Keratinocyte (primary cell): ENCODE results near the gene LPAR1. TPM values are rescaled to one million over a fixed set of nuclear protein-coding genes. Genes with fewer than 3 reads are reported as not detected.

ENCODE experiments used
- DNase-seq: peaks from one replicate; pipeline ENCODE4 v3.0.0-alpha.2; 2011; ENCODE audit warnings: low read depth, missing footprints, low spot score
- FAIRE-seq: peaks from 2 replicates; lab custom pipeline; 2011; peaks lifted over from hg19 to GRCh38; lab: Jason Lieb, UNC
- H2AFZ ChIP-seq: 2 replicates; pipeline ENCODE4 v1.6.0; 2012; ENCODE audit warnings: low read length, control low read depth, inconsistent platforms; ENCODE audit not compliant: control insufficient read depth
- H3K27ac ChIP-seq: 2 replicates; pipeline ENCODE4 v1.5.1; 2011; ENCODE audit warnings: low read length; ENCODE audit not compliant: control insufficient read depth, insufficient read depth
- H3K27me3 ChIP-seq: 3 replicates; pipeline ENCODE4 v1.6.0; 2011; ENCODE audit warnings: low read length; ENCODE audit not compliant: control insufficient read depth, insufficient read depth; ENCODE audit errors: extremely low read depth
- H3K36me3 ChIP-seq, 2 experiments: 2 replicates in 1 of 2; 3 replicates in 1 of 2; pipeline ENCODE4 v1.5.1; 2011; ENCODE audit warnings: low read length in 2 of 2, mild to moderate bottlenecking in 1 of 2; ENCODE audit not compliant: control insufficient read depth in 2 of 2, insufficient read depth in 2 of 2; ENCODE audit errors: extremely low read depth in 1 of 2
- H3K4me1 ChIP-seq: 3 replicates; pipeline ENCODE4 v1.5.1; 2011; ENCODE audit warnings: low read length; ENCODE audit not compliant: control insufficient read depth, insufficient read depth; ENCODE audit errors: extremely low read depth
- H3K4me2 ChIP-seq: 3 replicates; pipeline ENCODE4 v1.6.0; 2011; ENCODE audit warnings: low read depth, low read length; ENCODE audit not compliant: control insufficient read depth, insufficient read depth; ENCODE audit errors: extremely low read depth
- H3K4me3 ChIP-seq, 3 experiments: fragments of 200-600 bp in 1 of 3; sonication (generic) in 1 of 3; 2 replicates in 2 of 3; 3 replicates in 1 of 3; pipeline ENCODE4 v1.5.1; 2011 to 2016; ENCODE audit warnings: low read length in 3 of 3, mild to moderate bottlenecking in 3 of 3, control low read depth in 2 of 3, inconsistent platforms in 1 of 3, low read depth in 1 of 3, mixed read lengths in 1 of 3, mixed run types in 1 of 3, moderate library complexity in 1 of 3; ENCODE audit not compliant: control insufficient read depth in 2 of 3, insufficient read depth in 2 of 3; ENCODE audit errors: extremely low read depth in 1 of 3
- H3K79me2 ChIP-seq: 2 replicates; pipeline ENCODE4 v1.6.0; 2012; ENCODE audit warnings: low read length; ENCODE audit not compliant: control insufficient read depth, insufficient read depth
- H3K9ac ChIP-seq: 3 replicates; pipeline ENCODE4 v1.6.0; 2011; ENCODE audit warnings: low read length; ENCODE audit not compliant: control insufficient read depth, insufficient read depth; ENCODE audit errors: extremely low read depth
- H3K9me1 ChIP-seq: 3 replicates; pipeline ENCODE4 v1.6.0; 2011; ENCODE audit warnings: low read length; ENCODE audit not compliant: control insufficient read depth, insufficient read depth; ENCODE audit errors: extremely low read depth
- H3K9me3 ChIP-seq: 2 replicates; pipeline ENCODE4 v1.5.1; 2012; ENCODE audit warnings: low read depth, low read length; ENCODE audit not compliant: control insufficient read depth
- H4K20me1 ChIP-seq: 3 replicates; pipeline ENCODE4 v1.6.0; 2011; ENCODE audit warnings: low read length; ENCODE audit not compliant: control insufficient read depth, insufficient read depth; ENCODE audit errors: extremely low read depth
- CTCF ChIP-seq, 3 experiments: IDR thresholded peaks in 1 of 3; conservative IDR thresholded peaks in 1 of 3; optimal IDR thresholded peaks in 1 of 3; 2 replicates in 2 of 3; 3 replicates in 1 of 3; pipeline versions ENCODE3 to v1.5.1; 2011; ENCODE audit warnings: low read length in 3 of 3, mild to moderate bottlenecking in 3 of 3, moderate library complexity in 2 of 3, control low read depth in 1 of 3, inconsistent platforms in 1 of 3; ENCODE audit not compliant: insufficient read depth in 2 of 3; ENCODE audit errors: extremely low read depth in 1 of 3
- EZH2 ChIP-seq: IDR thresholded peaks from one replicate; pipeline ENCODE4 v1.6.1; 2012; ENCODE audit warnings: inconsistent platforms, mild to moderate bottlenecking, low read length, moderate library complexity
- dilution Hi-C: fragments of 300-500 bp; cut with MboI; formaldehyde crosslinking; loops from one replicate; pipeline ENCODE4 v1.7.0; 2020; ENCODE audit warnings: low sequenced_read_pairs; ENCODE audit not compliant: extremely low pct_ligation_motif_present
- polyA plus RNA-seq, 5 experiments: library from polyadenylated mRNA; depleted of rRNA in 3 of 5; stranded (reverse) in 3 of 5; stranded (forward) in 1 of 5; unstranded in 1 of 5; fragments of >200 nt; gene quantifications; 1 replicate in 1 of 5; 2 replicates in 3 of 5; 3 replicates in 1 of 5; pipeline versions ENCODE4 v1.2.1 to v1.2.3, GENCODE V29; 2011 to 2012; ENCODE audit warnings: missing spikeins in 2 of 5, low read depth in 1 of 5, low replicate concordance in 1 of 5

Gene LPAR1
- polyA plus RNA-seq, 1 donor (not counting 4 experiments of a cell fraction or from before 2014, with no cell fraction given), result 43.2 TPM

- no peak overlapping the region for H3K4me3 ChIP-seq
- no peak for DNase-seq
- H3K9ac ChIP-seq, result no peak overlapping the region
- no peak overlapping the region for H3K4me2 ChIP-seq
- dilution Hi-C loops, result loop anchor here (25.0 kb wide), 1 partner anchor 100 kb away; no protein-coding TSS in a partner anchor
- H2AFZ ChIP-seq, result no peak overlapping the region
- H3K4me1 ChIP-seq, result no peaks in the 10 kb centered on the region
- peaks cover 4% of the 10 kb centered on the region for H3K79me2 ChIP-seq
- no peak overlapping the region for H3K27ac ChIP-seq
- TF ChIP-seq EZH2, result no peak
- TF ChIP-seq CTCF (optimal IDR thresholded peaks at IDR 0.05 in 1 of 3, IDR thresholded peaks at IDR 0.05 in 1 of 3, conservative IDR thresholded peaks at IDR 0.05 in 1 of 3; ENCODE audit: extremely low read depth in 1 of 3, insufficient read depth in 2 of 3, low read length in 3 of 3), result no peak
- no peaks in the 10 kb centered on the region for H3K36me3 ChIP-seq
- H4K20me1 ChIP-seq, result no peaks in the 10 kb centered on the region
- no peaks in the 10 kb centered on the region for H3K27me3 ChIP-seq
- no peaks in the 10 kb centered on the region for H3K9me3 ChIP-seq
- no peaks in the 10 kb centered on the region for H3K9me1 ChIP-seq
- no peak for FAIRE-seq
These were observed 151.4 kb downstream of the LPAR1 start for GRCh38 chr9:110886832-110887231.

DNA sequence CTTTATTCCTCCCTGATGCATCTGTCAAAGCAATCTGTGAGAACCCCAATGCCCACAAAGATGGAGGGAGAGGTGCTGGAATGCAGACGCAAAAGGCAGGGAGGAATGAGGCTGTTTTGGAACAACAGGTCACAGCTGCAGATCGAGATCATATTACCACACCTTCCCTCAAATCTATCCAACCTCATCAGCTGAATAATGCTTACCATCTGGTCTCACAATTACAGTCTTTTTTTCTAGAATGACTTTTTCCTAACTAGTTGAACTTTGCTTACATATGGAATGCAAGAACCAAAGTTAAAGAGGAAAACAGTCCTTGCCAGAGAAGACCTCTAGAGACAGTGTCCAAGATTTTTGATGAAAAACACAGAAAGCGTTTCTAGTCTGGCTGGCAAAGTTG, 158.1 kb downstream of the LPAR1 start:
- H3K9ac ChIP-seq, result no peak overlapping the region
- H3K4me2 ChIP-seq, result no peak overlapping the region
- no peak overlapping the region for H3K27ac ChIP-seq
- H3K79me2 ChIP-seq, result no peaks in the 10 kb centered on the region
- H3K9me1 ChIP-seq, result no peaks in the 10 kb centered on the region
- DNase-seq (no peak), FAIRE-seq (peak; percentile 70)
- no peaks in the 10 kb centered on the region for H3K4me1 ChIP-seq
- no peaks in the 10 kb centered on the region for H3K27me3 ChIP-seq
- H4K20me1 ChIP-seq, result no peaks in the 10 kb centered on the region
- no peak overlapping the region for H3K4me3 ChIP-seq
- no peak overlapping the region for H2AFZ ChIP-seq
- peaks cover 1 to 8% of the 10 kb centered on the region in 2 experiments for H3K36me3 ChIP-seq
- no peaks in the 10 kb centered on the region for H3K9me3 ChIP-seq
- TF ChIP-seq CTCF (optimal IDR thresholded peaks at IDR 0.05 in 1 of 3, IDR thresholded peaks at IDR 0.05 in 1 of 3, conservative IDR thresholded peaks at IDR 0.05 in 1 of 3; ENCODE audit: extremely low read depth in 1 of 3, insufficient read depth in 2 of 3, low read length in 3 of 3), result no peak
- TF ChIP-seq EZH2, result no peak
- dilution Hi-C loops, result loop anchor here (25.0 kb wide), 1 partner anchor 93 kb away; no protein-coding TSS in a partner anchor
